Mesenchymal stem cell (in vitro differentiated cells and primary cell): Measurements from ENCODE around the gene KCTD6.

Source experiments
- DNase-seq: peaks from one replicate; pipeline ENCODE4 v3.0.0-alpha.2; 2013
- H2AFZ ChIP-seq: one replicate; pipeline ENCODE4 v1.6.1; 2013; ENCODE audit warnings: low read depth, mild to moderate bottlenecking, control low read depth, inconsistent platforms, low read length, moderate library complexity
- H2AK5ac ChIP-seq: 2 replicates; pipeline ENCODE4 v1.6.1; 2013; ENCODE audit warnings: low read length, moderate library complexity, mild to moderate bottlenecking, inconsistent platforms; ENCODE audit not compliant: severe bottlenecking
- H2BK120ac ChIP-seq: one replicate; pipeline ENCODE4 v1.6.1; 2013; ENCODE audit warnings: low read depth, mild to moderate bottlenecking, inconsistent platforms, low read length, moderate library complexity
- H2BK12ac ChIP-seq, 2 experiments: one replicate each; pipeline ENCODE4 v1.6.1; 2013; ENCODE audit warnings: inconsistent platforms in 2 of 2, low read length in 2 of 2, mild to moderate bottlenecking in 2 of 2, moderate library complexity in 2 of 2, control low read depth in 1 of 2
- H2BK15ac ChIP-seq: one replicate; pipeline ENCODE4 v1.6.1; 2013; ENCODE audit warnings: mild to moderate bottlenecking, low read depth, inconsistent platforms; ENCODE audit not compliant: poor library complexity, severe bottlenecking
- H2BK5ac ChIP-seq: 2 replicates; pipeline ENCODE4 v1.6.1; 2013; ENCODE audit warnings: low read depth, mild to moderate bottlenecking, low read length, control low read depth, inconsistent platforms; ENCODE audit not compliant: poor library complexity, severe bottlenecking
- H3K14ac ChIP-seq, 2 experiments: one replicate each; pipeline ENCODE4 v1.6.1; 2013; ENCODE audit warnings: inconsistent platforms in 2 of 2, low read length in 2 of 2, control low read depth in 1 of 2, mild to moderate bottlenecking in 1 of 2, moderate library complexity in 1 of 2
- H3K18ac ChIP-seq, 2 experiments: one replicate each; pipeline ENCODE4 v1.6.1; 2013; ENCODE audit warnings: inconsistent platforms in 2 of 2, low read length in 2 of 2, control low read depth in 1 of 2, low read depth in 1 of 2, mild to moderate bottlenecking in 1 of 2
- H3K23ac ChIP-seq, 2 experiments: one replicate each; pipeline ENCODE4 v1.6.1; 2013; ENCODE audit warnings: inconsistent platforms in 2 of 2, low read length in 2 of 2, mild to moderate bottlenecking in 2 of 2, moderate library complexity in 2 of 2, control low read depth in 1 of 2
- H3K27ac ChIP-seq: 2 replicates; pipeline ENCODE4 v1.5.1; 2013; ENCODE audit warnings: mild to moderate bottlenecking, moderate library complexity, low read length, control low read depth, inconsistent platforms; ENCODE audit not compliant: poor library complexity, severe bottlenecking
- H3K27me3 ChIP-seq, 2 experiments: 2 replicates each; pipeline versions ENCODE4 v1.6.1 to v1.7.0; 2013; ENCODE audit warnings: low read length in 2 of 2, mild to moderate bottlenecking in 2 of 2, moderate library complexity in 2 of 2, control low read depth in 1 of 2, inconsistent platforms in 1 of 2; ENCODE audit not compliant: control insufficient read depth in 1 of 2, insufficient read depth in 1 of 2
- H3K36me3 ChIP-seq, 2 experiments: 2 replicates each; pipeline versions ENCODE4 v1.6.1 to v1.7.0; 2013; ENCODE audit warnings: low read length in 2 of 2, control low read depth in 1 of 2, inconsistent platforms in 1 of 2, low read depth in 1 of 2, mild to moderate bottlenecking in 1 of 2; ENCODE audit not compliant: insufficient read depth in 2 of 2, control insufficient read depth in 1 of 2
- H3K4ac ChIP-seq, 2 experiments: one replicate each; pipeline ENCODE4 v1.6.1; 2013; ENCODE audit warnings: inconsistent platforms in 2 of 2, low read length in 2 of 2, mild to moderate bottlenecking in 2 of 2, moderate library complexity in 2 of 2, control low read depth in 1 of 2, low read depth in 1 of 2
- H3K4me1 ChIP-seq: 2 replicates; pipeline ENCODE4 v1.6.1; 2013; ENCODE audit warnings: low read depth, low read length, control low read depth; ENCODE audit not compliant: control insufficient read depth, insufficient read depth
- H3K4me2 ChIP-seq: 2 replicates; pipeline ENCODE4 v1.6.1; 2013; ENCODE audit warnings: low read length, mild to moderate bottlenecking, inconsistent platforms; ENCODE audit not compliant: poor library complexity, severe bottlenecking
- H3K4me3 ChIP-seq, 2 experiments: 2 replicates each; pipeline versions ENCODE4 v1.5.1 to v1.7.0; 2013; ENCODE audit warnings: low read length in 2 of 2, mild to moderate bottlenecking in 2 of 2, control low read depth in 1 of 2, low read depth in 1 of 2; ENCODE audit not compliant: insufficient read depth in 1 of 2
- H3K79me1 ChIP-seq: replicated peaks from 2 replicates; pipeline ENCODE4 v1.6.1; 2013; ENCODE audit warnings: mild to moderate bottlenecking, control low read depth, low read length, inconsistent platforms; ENCODE audit not compliant: poor library complexity, severe bottlenecking
- H3K9ac ChIP-seq: 2 replicates; pipeline ENCODE4 v1.7.0; 2013; ENCODE audit warnings: mild to moderate bottlenecking, low read length, moderate library complexity
- H3K9me3 ChIP-seq: 2 replicates; pipeline ENCODE4 v1.7.0; 2013; ENCODE audit warnings: mild to moderate bottlenecking, low read length; ENCODE audit not compliant: control insufficient read depth
- H4K8ac ChIP-seq: one replicate; pipeline ENCODE4 v1.6.1; 2013; ENCODE audit warnings: inconsistent platforms, mild to moderate bottlenecking, low read length, moderate library complexity
- H4K91ac ChIP-seq: one replicate; pipeline ENCODE4 v1.6.1; 2013; ENCODE audit warnings: mild to moderate bottlenecking, low read length, inconsistent platforms
- WGBS: methylation state at CpG from one replicate; pipeline ENCODE4 v1.1.7; 2013; ENCODE audit warnings: mixed read lengths; 5-methylcytosine and 5-hydroxymethylcytosine counted together

KCTD6 gene

DNA sequence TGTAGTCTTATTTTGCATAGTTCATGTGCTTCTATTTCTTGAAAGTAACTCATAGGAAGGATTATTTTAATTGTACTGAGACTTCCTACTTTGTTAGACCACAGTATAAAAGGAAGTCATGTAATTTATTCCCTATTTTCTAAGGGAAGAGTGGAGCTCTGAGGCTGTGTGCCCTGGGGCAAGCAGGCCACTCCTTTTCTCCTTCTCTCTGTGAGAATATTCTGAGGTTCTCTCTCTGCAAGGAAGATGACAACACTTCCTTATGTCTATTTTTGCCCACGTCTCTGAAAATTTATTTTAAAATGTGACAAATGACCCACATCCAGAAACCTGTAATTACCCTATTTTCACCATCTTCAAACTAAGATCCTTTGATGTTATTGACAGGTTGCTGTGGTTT is 11.0 kb downstream of the KCTD6 start:
- Histone ChIP-seq H3K14ac (no peak overlapping the region), H2BK120ac (no peak overlapping the region)

DNA sequence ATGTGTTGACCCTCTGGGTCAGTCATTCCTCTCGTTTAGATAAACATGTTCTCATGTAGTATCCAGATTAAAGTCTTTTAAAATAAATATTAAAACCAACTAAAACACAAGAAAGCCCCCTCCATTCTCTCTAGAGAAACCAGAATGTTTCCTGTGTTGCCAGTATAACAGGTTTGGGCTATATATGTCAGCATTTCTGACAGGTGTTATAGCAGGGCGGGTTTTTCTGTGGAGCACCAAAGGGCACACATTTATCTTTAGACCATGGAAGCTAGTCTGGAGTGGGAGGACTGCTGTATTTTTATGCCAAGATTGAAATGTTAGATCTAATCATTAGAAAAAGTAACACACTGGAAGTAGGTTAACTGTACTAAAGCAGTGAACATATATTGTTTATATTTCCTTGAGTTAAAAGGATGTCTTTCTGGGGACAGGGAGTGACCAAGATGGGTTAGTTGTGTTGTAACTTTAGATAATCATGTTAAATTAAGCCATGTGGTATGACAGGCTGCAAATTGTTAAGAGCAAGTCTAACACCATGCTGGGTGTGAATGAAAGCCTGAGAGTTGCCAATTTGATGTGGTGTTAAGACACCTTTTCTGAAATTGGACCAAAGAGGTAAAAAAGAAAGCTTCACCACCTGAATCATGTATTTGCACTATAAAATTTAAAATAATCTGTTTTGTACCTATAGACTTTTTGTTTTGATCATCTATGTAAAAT is 15.6 kb downstream of the KCTD6 start:
- H3K4me1 ChIP-seq: no peaks in the 10 kb centered on the region
- no peak overlapping the region for H3K4ac ChIP-seq
- no peak overlapping the region for H3K14ac ChIP-seq
- H3K27me3 ChIP-seq: no peaks in the 10 kb centered on the region
- no peak for DNase-seq
- no peak overlapping the region for H3K4me2 ChIP-seq
- H2BK12ac ChIP-seq: no peak overlapping the region
- H4K91ac ChIP-seq: no peak overlapping the region
- H2BK15ac ChIP-seq: no peak overlapping the region
- WGBS: 92% methylated on average over 1 of the region's 2 CpGs
- no peak overlapping the region for H3K27ac ChIP-seq
- H2AFZ ChIP-seq: no peak overlapping the region
- no peaks in the 10 kb centered on the region for H3K9me3 ChIP-seq
- no peak overlapping the region for H4K8ac ChIP-seq
- H3K4me3 ChIP-seq: no peak overlapping the region
- no peak overlapping the region for H2BK5ac ChIP-seq
- H2AK5ac ChIP-seq: no peak overlapping the region
- no peak overlapping the region for H3K23ac ChIP-seq
- no peaks in the 10 kb centered on the region for H3K79me1 ChIP-seq
- no peak overlapping the region for H3K9ac ChIP-seq
- no peak overlapping the region for H2BK120ac ChIP-seq
- H3K36me3 ChIP-seq: peaks cover 0 to 82% of the 10 kb centered on the region in 2 experiments
- no peak overlapping the region for H3K18ac ChIP-seq

More for the DNA sequence above, 11.0 kb downstream of the KCTD6 start:
- H3K79me1 ChIP-seq: peaks cover 11% of the 10 kb centered on the region
- H2BK12ac ChIP-seq: no peak overlapping the region
- no peak overlapping the region for H3K4ac ChIP-seq
- H4K91ac ChIP-seq: no peak overlapping the region
- H3K18ac ChIP-seq: no peak overlapping the region
- peaks cover 0 to 66% of the 10 kb centered on the region in 2 experiments for H3K36me3 ChIP-seq
- no peak overlapping the region for H2BK5ac ChIP-seq
- H3K27me3 ChIP-seq: no peaks in the 10 kb centered on the region
- H3K27ac ChIP-seq: no peak overlapping the region
- H2AK5ac ChIP-seq: no peak overlapping the region
- no peak overlapping the region for H2AFZ ChIP-seq
- H3K9ac ChIP-seq: no peak overlapping the region
- H3K9me3 ChIP-seq: no peaks in the 10 kb centered on the region
- H4K8ac ChIP-seq: no peak overlapping the region
- WGBS: 100% methylated on average over 1 of the region's 1 CpG
- no peak overlapping the region for H3K4me3 ChIP-seq
- H2BK15ac ChIP-seq: no peak overlapping the region
- no peaks in the 10 kb centered on the region for H3K4me1 ChIP-seq
- no peak for DNase-seq
- no peak overlapping the region for H3K23ac ChIP-seq
- no peak overlapping the region for H3K4me2 ChIP-seq

- no peak overlapping the region for H2BK120ac ChIP-seq
- no peak overlapping the region for H4K8ac ChIP-seq
- H3K79me1 ChIP-seq: no peaks in the 10 kb centered on the region
- no peak overlapping the region for H3K4ac ChIP-seq
- peaks cover 0 to 85% of the 10 kb centered on the region in 2 experiments for H3K36me3 ChIP-seq
- H2BK12ac ChIP-seq: no peak overlapping the region
- no peak overlapping the region for H2BK15ac ChIP-seq
- no peak overlapping the region for H3K9ac ChIP-seq
- H4K91ac ChIP-seq: no peak overlapping the region
- no peak overlapping the region for H3K14ac ChIP-seq
- H2AK5ac ChIP-seq: no peak overlapping the region
- no peak overlapping the region for H3K4me3 ChIP-seq
- no peak overlapping the region for H2BK5ac ChIP-seq
- WGBS: 51% methylated on average over 6 of the region's 6 CpGs
- H3K4me1 ChIP-seq: no peaks in the 10 kb centered on the region
- H3K27ac ChIP-seq: no peak overlapping the region
- no peak overlapping the region for H3K4me2 ChIP-seq
- no peak overlapping the region for H2AFZ ChIP-seq
- H3K27me3 ChIP-seq: no peaks in the 10 kb centered on the region
- no peak overlapping the region for H3K18ac ChIP-seq
- DNase-seq: no peak
- no peaks in the 10 kb centered on the region for H3K9me3 ChIP-seq
- no peak overlapping the region for H3K23ac ChIP-seq
Observed at GRCh38 chr3:58508437-58508836, 16.5 kb downstream of the KCTD6 start.

GRCh38 chr3:58514405-58514804 is 22.5 kb downstream of the KCTD6 start:
- no peak overlapping the region for H3K9ac ChIP-seq
- H4K91ac ChIP-seq: no peak overlapping the region
- H2BK120ac ChIP-seq: no peak overlapping the region
- no peak overlapping the region for H3K14ac ChIP-seq
- H3K23ac ChIP-seq: no peak overlapping the region
- H3K4ac ChIP-seq: no peak overlapping the region
- no peak overlapping the region for H4K8ac ChIP-seq
- no peak overlapping the region for H3K27ac ChIP-seq
- H3K18ac ChIP-seq: no peak overlapping the region
- no peaks in the 10 kb centered on the region for H3K79me1 ChIP-seq
- H3K9me3 ChIP-seq: no peaks in the 10 kb centered on the region
- WGBS: 90% methylated on average over 3 of the region's 3 CpGs
- no peak overlapping the region for H3K4me2 ChIP-seq
- no peak overlapping the region for H2AFZ ChIP-seq
- DNase-seq: no peak
- H3K4me1 ChIP-seq: peaks cover 2% of the 10 kb centered on the region
- no peak overlapping the region for H2BK5ac ChIP-seq
- H2BK15ac ChIP-seq: no peak overlapping the region
- H3K36me3 ChIP-seq: peaks cover 0 to 84% of the 10 kb centered on the region in 2 experiments
- H3K4me3 ChIP-seq: no peak overlapping the region
- H3K27me3 ChIP-seq: peaks cover 0 to 4% of the 10 kb centered on the region in 2 experiments
- no peak overlapping the region for H2BK12ac ChIP-seq
- no peak overlapping the region for H2AK5ac ChIP-seq
